B cell (primary cell): ENCODE measurements around the gene PSMC5.

Experiments used
- CTCF ChIP-seq: fragments of 200-600 bp; IDR thresholded peaks from one replicate; pipeline ENCODE4 v1.8.0; 2022; ENCODE audit warnings: antibody characterized with exemption, mild to moderate bottlenecking
- EZH2 ChIP-seq: IDR thresholded peaks from 2 replicates; pipeline ENCODE4 v1.6.1; 2012; ENCODE audit warnings: borderline replicate concordance, low read depth, mild to moderate bottlenecking, moderate library complexity, low read length; ENCODE audit not compliant: insufficient read depth, poor library complexity, severe bottlenecking

DNA sequence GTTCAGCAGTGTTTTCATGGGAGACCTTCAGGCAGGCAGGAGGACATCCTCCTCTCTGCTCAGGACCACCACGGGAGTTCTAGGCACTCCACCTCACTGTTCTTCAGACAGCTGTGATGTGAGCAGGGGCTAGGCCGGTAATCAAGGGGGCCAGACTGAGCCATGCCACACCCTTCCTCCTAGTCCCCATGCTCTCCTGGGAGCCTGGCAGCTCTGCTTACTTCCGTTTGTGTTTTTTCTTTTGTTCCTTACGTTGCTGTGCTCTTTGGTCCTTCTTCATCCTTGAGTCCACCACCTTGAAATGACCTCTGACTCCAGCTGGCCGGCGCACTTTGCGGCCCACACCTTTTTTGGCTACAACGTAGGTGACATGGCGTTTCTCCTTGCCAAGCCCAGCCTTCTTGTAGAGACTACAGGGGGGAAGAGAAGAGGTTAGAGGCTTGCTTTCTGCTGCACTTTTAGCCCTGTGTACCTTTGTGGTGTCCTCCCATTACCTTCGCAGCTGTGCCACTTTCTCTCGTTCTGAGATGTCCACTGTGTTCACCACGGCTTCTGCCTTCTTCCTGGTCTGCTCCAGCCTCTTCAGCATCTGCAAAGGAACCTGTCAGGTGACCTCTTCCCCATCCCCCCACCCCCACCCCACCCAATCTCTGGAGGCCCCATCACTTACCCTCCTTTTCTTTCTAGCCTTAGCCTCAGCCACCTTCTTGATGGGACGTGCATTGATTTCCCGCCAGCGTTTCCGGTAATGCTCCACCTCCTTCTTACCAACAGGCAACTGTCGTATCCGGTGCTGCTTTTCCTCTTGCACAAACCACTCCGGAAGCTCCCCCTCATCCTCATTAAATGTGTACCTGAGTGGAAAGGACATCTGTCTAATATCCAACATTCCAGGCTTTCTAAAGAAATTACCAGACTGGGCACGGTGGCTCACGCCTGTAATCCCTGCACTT lies 7.4 kb upstream of the PSMC5 start:
- no peak for TF ChIP-seq CTCF
- no peak for TF ChIP-seq EZH2
